B cell (primary cell): Measurements from ENCODE around the gene WDR7.

Source experiments
- EZH2 ChIP-seq: IDR thresholded peaks from 2 replicates; pipeline ENCODE4 v1.6.1; 2012; ENCODE audit warnings: borderline replicate concordance, low read depth, mild to moderate bottlenecking, moderate library complexity, low read length; ENCODE audit not compliant: insufficient read depth, poor library complexity, severe bottlenecking
- TF ChIP-seq, protein P1 (sequence below): fragments of 200-600 bp; IDR thresholded peaks from one replicate; pipeline ENCODE4 v1.8.0; 2022; ENCODE audit warnings: antibody characterized with exemption, mild to moderate bottlenecking

DNA sequence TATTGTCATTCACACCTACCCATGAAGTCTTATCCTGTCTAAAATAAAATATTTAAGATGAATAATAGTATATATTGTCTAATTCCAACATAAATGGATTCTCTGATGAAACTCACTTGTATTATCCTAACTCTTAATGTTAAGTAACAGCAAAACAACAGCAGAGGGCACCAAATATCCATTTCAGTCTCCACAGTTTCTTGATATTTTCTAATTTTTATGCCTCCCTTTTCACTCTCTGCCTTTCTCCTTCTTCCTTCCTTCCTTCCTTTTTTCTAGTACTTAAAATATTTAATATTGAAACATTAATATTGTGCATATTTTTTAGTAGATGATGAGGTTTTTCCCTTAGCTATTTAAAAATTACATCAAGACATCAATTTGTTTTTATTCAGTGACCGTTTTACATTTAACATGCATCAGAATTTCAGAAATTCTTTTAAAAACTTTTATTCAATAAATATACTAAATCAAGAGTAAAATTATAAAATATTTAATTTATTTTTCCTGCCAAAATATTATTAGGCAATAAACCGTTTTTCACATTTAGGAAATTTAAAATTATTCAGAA lies 97.6 kb downstream of the WDR7 start:
- TF ChIP-seq, protein P1, sequence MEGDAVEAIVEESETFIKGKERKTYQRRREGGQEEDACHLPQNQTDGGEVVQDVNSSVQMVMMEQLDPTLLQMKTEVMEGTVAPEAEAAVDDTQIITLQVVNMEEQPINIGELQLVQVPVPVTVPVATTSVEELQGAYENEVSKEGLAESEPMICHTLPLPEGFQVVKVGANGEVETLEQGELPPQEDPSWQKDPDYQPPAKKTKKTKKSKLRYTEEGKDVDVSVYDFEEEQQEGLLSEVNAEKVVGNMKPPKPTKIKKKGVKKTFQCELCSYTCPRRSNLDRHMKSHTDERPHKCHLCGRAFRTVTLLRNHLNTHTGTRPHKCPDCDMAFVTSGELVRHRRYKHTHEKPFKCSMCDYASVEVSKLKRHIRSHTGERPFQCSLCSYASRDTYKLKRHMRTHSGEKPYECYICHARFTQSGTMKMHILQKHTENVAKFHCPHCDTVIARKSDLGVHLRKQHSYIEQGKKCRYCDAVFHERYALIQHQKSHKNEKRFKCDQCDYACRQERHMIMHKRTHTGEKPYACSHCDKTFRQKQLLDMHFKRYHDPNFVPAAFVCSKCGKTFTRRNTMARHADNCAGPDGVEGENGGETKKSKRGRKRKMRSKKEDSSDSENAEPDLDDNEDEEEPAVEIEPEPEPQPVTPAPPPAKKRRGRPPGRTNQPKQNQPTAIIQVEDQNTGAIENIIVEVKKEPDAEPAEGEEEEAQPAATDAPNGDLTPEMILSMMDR, result peak; percentile 77
- TF ChIP-seq EZH2, result no peak
